NAMALWA (cell line): ENCODE results near the gene GNAL.
"Not testable (repeated sequence)": the region's sequence is repeated elsewhere in the genome, so short reads cannot be mapped to it uniquely, and the experiment has no call there.

Experiments
- DNase-seq: peaks from one replicate; pipeline ENCODE4 v3.0.0-alpha.2; 2015; ENCODE audit warnings: low spot score

GNAL gene

DNA sequence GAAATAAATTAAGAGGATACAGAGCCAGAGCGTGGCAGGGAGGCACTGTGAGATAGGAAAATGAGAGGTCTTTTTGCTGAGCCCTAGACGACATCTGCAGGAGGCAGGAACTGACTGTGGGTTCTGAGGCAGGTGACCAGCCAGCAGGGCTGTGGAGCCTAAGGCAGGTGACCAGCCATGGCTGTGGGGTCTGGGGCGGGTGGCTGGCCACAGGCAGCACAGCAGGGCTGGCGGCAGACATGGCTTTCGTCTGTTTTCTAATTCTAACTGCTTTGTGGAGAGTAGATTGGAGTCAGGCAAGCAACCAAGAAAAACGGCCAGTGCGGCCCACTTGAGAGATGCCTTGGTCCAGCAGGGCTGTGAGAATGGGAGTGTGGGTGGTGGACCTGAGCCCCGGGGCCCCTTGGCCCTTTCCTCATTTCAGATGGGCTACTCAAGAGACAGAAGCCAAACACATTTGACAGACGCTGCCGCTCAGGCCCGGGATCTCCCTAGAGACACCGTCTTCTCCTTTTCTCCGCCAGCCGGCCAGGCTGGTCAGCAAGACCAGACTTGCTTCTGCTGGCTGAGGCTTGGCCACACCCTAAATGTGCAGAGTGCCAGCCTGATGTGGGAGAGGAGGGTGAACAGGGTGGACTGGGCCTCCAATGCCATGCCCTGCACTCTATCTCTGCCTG is 19.7 kb upstream of the GNAL start:
- no peak for DNase-seq

GRCh38 chr18:11669948-11670275 is 19.2 kb upstream of the GNAL start:
- DNase-seq, result no peak

DNA sequence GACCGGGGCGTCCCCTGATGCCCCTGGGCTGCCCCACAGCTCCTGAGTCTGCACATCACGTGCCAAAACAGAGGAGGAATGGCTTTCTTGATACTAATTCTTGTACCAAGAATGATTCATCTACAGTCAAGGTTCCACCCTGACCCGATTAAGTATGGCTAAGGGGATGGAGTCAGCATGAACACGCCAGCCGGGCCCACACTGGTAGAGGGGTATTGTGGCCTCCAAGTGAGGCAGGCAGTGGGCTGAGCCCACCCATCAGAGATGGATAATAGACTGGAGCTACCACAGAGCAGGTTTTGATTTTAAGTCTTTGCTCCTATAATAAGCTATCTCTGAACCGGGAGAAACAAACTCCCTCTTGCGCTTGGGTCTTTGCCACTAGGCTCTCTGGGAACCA is 17.9 kb upstream of the GNAL start:
- DNase-seq, result no peak

DNA sequence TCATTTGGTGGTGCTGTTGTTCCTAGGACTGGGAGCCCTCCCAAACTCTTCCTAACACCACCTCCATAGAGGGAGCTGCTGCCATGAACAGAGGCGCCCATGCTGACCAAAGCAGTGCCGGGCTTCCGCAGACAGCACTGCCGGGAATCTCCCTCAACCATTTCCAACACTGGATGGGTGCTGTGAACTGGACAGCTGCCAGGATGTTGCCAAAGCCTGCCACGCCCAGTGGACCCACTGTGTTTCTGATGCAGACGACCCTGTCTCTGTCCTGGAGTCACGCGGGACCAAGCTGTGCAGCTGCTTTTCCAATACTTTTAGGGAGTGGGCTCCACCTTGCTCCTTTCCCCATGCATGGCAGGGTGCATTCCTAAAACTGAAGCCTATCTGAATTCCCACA is 16.9 kb upstream of the GNAL start:
- DNase-seq, result no peak

DNA sequence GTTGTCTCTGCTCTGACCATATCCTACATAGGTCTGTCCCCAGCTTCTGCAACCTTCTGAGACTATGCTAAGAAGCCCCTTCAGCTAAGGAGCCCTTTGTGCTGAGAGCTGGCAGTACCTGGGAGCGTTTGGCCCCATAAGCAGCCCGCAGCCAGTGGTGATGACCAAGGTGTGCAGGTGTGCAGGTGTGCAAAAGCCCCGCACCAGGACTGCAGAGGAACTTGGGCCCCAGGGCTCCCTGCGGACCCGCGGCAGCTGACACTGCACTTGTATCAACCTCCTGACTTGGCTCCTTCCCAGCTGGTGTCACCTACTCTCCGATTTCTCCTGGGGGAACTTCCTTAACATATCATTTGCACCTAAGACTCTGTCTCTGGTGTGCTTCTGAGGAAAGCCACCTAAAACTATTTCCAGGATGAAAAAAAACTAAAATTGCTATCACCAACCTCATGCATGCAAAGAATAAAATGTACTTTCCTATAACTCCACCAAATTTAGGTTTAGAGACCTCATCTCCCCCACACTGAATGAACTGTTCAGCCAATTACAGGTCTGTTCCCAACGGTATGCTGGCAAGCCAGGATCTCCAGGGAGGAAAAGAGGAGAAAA is 16.1 kb upstream of the GNAL start:
- DNase-seq, result no peak

DNA sequence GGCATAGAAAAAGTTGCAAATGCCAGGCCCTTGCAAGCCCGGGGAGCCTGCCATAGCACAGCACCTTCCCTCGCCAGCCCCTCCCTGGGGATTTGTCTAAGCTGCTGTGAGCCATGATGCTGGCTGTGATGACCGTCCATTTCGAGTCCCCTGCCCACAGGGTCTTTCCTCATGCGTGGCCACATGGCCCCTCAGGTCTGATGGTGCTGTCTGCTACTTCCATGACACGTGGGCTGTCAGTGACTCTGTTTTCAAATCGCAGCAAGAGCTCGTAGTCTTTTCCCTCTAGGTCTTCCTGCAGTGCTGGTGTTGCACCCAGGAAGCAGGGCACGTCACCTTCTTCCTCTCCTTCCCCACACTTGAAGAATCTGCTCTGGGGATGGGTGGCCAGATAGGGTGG is 15.5 kb upstream of the GNAL start:
- no peak for DNase-seq

DNA sequence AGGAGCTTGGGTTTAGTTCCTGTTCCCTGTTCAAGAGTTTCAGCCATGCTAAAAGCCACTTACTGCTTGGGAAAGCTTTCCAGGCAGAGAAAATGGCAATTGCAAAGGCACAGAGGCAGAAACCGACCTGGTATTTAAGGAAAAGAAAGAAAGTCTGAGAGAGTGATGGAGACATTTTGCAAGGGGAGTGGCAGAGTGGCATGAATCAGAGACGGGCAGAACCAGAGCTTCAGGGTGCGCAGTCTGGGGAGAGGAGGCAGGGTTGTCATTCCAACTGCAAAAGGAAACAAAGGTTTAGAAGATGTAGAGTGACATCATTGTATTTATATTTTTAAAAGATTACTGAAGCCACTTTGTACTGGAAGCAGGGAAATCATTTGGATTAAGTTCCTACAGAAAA is 14.9 kb upstream of the GNAL start:
- DNase-seq, result no peak

GRCh38 chr18:11676386-11676785 is 12.7 kb upstream of the GNAL start:
- no peak for DNase-seq

DNA sequence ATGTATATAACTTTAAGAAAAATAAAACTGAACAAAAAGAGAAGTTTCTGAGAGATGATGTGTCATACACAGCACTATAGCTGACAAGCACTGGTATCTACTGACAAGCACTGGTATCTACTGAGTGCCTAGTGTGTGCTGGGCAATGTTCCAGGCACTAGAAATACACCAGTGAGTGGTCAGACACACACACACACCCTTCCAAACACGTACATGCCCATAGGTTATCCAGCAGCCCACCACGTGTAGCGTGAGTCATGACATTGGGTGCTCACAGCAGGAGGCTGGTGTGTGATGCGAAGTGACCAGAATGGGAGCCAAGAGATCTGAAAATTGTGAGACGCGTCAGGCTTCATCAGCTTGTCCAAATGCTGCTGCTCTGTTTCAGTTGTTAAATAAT is 12.2 kb upstream of the GNAL start:
- DNase-seq, result no peak

- no peak for DNase-seq
Measured at GRCh38 chr18:11678211-11678610, 10.9 kb upstream of the GNAL start.

DNA sequence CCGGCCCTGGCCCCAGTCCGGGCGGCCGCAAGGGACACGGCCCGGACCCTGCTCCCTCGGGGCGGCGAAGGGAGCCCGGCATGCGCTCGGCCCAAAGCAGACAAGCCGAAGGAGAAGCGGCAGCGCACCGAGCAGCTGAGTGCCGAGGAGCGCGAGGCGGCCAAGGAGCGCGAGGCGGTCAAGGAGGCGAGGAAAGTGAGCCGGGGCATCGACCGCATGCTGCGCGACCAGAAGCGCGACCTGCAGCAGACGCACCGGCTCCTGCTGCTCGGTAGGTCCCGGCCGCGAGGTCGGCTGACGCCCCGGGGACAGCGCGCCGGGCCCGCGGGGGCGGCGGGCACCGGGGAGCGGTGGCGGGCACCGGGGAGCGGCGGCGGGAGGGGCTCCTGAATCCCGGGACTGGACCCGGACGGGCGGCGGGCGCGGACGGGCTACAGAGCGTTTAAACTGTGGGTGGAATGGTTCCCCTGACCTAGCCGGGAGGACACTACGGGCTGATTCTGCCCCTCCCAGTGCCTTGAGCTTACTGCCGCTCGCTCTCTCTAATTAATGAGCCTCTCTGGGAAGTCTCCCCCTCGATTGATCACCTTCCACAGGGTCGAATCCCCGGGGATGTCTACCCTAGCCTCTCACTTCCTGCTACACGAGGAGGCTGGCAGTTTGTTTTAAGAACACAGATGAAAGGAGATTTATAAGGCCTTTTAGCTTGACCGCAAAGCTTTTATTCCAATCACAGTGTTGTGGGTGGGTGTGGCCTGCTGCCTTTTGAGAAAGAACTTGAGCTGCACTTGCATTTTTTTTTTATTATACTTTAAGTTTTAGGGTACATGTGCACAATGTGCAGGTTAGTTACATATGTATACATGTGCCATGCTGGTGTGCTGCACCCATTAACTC is 853 bp downstream of the GNAL start:
- DNase-seq, result no peak

DNA sequence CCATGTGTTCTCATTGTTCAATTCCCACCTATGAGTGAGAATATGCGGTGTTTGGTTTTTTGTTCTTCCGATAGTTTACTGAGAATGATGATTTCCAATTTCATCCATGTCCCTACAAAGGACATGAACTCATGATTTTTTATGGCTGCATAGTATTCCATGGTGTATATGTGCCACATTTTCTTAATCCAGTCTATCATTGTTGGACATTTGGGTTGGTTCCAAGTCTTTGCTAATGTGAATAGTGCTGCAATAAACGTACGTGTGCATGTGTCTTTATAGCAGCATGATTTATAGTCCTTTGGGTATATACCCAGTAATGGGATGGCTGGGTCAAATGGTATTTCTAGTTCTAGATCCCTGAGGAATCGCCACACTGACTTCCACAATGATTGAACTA is 1.6 kb downstream of the GNAL start:
- DNase-seq, result not testable (repeated sequence)

- no peak for DNase-seq
Measured at GRCh38 chr18:11695736-11696135, 6.7 kb downstream of the GNAL start.

DNA sequence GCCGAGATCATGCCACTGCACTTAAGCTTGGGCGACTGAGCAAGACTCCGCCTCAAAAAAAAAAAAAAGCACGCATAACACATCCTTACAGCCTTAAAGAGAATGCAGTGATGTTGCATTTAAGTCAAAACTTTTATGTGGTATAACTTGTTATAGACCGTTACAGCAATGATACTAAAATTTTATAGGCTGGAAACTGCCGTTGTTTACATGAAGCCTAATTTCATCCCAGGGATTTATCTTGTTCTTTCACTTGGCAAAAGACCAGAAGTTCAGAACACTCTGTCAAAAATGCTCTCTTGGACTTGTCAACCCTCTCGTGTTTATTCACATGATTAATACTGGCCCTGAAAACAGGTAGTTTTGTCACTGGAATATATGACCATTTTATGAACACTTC is 7.4 kb downstream of the GNAL start:
- DNase-seq, result no peak

GRCh38 chr18:11700876-11701275 is 11.8 kb downstream of the GNAL start:
- DNase-seq, result no peak

GRCh38 chr18:11710578-11710977 is 21.5 kb downstream of the GNAL start:
- DNase-seq, result no peak

GRCh38 chr18:11713756-11714155 is 24.7 kb downstream of the GNAL start:
- DNase-seq, result no peak

DNA sequence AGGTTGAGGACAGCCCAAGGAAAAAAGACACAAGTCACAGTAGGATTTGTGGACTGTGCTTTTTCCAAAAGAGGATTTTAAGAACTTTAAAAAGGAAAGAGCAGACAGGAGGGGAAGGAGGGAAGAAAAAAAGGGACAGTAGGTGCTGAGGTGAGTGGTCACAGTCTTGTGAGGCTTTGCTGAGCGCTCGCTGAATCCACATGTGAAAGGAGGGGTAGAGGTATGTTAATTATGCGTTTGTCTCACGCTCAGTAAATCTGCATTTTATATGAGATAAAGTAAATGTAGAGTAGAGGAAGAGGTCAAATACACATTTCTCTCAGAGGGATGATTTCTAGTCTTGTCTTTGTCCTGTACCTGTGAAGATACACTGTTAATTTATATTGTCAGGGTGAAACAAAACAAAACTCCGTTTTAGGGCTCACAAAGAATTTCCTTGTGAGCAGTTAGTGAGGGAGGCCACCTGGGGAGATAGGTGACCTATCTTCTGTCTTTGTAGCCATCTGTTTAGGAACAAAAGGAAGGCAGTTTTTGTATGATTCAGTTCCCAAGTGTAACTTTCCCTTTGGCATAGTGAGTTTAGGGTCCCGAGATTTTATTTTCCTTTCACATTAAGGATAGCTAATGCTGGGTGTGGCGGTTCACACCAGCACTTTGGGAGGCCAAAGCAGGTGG is 25.3 kb downstream of the GNAL start:
- no peak for DNase-seq

DNA sequence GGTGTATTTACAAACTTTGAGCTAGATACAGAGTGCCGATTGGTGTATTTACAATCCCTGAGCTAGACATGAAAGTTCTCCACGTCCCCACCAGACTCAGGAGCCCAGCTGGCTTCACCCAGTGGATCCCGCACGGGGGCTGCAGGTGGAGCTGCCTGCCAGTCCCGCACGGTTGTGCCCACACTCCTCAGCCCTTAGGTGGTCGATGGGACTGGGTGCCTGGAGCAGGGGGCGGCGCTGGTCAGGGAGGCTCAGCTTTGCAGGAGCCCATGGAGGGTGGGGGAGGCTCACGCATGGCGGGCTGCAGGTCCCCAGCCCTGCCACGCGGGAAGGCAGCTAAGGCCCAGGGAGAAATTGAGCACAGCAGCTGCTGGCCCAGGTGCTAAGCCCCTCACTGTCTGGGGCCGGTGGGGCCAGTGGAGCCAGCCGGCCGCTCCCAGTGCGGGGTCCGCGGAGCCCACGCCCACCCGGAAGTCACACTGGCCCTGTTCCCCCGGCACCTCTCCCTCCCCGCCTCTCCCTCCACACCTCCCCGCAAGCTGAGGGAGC is 27.8 kb downstream of the GNAL start:
- DNase-seq, result not testable (repeated sequence)

DNA sequence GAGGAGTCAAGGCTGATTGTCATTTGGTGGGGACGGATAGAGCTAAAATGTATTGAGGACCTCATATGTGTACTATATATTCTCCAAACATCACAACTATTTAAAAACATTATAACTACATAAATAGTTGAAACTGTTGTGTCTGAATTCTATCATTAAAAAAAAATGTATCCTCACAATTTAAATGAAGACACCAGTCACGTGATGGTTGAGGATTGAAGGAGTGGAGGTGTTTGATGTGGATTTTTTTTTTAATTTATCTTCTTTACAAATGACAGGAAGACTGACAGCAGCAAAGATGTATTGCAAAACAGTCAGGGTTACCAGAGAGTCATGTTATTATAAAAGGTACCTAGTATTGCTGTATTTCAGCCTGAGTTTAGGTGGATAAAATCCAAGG is 30.0 kb downstream of the GNAL start:
- no peak for DNase-seq

DNA sequence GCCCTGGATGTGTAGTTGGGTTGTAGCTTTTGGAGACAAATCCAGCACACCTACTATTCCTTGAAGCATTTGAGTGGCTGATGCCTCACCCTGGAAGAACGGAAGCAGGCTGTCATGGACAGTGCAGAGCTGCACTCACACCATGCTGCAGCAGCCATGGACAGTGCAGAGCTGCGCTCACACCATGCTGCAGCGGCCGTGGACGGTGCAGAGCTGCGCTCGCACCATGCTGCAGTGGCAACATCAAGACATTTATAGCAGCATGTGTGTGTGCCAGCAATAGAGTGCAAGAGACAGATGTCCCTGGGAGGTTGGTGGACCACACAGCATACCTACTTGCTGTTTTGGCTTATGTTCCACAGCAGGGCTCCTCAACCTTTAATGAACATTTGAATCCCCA is 30.6 kb downstream of the GNAL start:
- DNase-seq, result no peak

- DNase-seq, result no peak
Measured at GRCh38 chr18:11721720-11722119, 32.7 kb downstream of the GNAL start.

DNA sequence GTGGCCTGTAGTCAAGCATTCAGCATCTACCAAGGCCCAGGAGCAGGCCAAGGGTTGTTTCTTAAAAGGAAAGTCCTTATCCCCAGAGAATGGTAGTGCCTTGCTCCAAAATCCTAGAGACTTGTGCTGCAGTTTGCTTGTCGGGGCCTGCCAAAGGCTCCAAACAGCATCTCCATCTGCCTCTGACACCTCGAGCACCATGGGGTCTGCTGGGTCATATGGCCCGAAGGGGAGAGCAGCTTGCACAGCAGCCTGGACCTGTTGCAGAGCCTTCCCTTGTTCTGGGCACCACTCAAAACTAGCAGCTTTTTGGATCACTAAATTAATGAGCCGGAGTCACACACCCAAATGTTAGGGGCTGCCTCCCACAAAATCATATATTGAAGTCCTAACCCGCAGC is 35.7 kb downstream of the GNAL start:
- no peak for DNase-seq
